Fibroblast of mammary gland (primary cell): ENCODE measurements around the gene P2RX3.
"Not testable (repeated sequence)": the region's sequence is repeated elsewhere in the genome, so short reads cannot be mapped to it uniquely, and the experiment has no call there.

Experiments used
- DNase-seq: peaks from one replicate; pipeline ENCODE4 v3.0.0-alpha.2; 2010; ENCODE audit warnings: low read depth
- H3K4me3 ChIP-seq: 2 replicates; pipeline ENCODE4 v1.5.1; 2011; ENCODE audit warnings: low read depth, mild to moderate bottlenecking, low read length, moderate library complexity; ENCODE audit not compliant: control insufficient read depth
- TF ChIP-seq, protein P1 (sequence below): conservative IDR thresholded peaks from 2 replicates; pipeline ENCODE4 v1.5.1; 2011; ENCODE audit warnings: low read depth, low read length, inconsistent platforms; ENCODE audit not compliant: control insufficient read depth, insufficient read depth

Gene P2RX3

DNA sequence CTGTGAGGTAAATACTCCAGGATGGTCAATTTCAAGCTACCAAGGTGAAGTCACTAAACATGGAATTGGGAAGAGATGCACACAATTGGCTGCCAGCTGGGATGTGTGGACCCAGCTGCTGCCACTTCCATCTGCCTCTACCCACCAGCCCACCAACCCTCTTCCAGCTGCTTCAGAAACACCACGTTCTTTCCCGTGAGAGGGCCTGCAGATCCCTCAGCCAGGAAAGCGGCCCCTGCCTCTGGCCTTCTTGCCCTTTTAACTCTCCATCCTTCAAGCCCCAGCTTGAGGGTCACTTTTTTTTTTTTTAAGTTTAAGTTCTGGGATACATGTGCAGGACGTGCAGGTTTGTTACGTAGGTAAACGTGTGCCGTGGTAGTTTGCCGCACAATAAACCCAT lies 22.8 kb downstream of the P2RX3 start:
- no peak for DNase-seq
- no peak overlapping the region for H3K4me3 ChIP-seq
- TF ChIP-seq, protein P1, sequence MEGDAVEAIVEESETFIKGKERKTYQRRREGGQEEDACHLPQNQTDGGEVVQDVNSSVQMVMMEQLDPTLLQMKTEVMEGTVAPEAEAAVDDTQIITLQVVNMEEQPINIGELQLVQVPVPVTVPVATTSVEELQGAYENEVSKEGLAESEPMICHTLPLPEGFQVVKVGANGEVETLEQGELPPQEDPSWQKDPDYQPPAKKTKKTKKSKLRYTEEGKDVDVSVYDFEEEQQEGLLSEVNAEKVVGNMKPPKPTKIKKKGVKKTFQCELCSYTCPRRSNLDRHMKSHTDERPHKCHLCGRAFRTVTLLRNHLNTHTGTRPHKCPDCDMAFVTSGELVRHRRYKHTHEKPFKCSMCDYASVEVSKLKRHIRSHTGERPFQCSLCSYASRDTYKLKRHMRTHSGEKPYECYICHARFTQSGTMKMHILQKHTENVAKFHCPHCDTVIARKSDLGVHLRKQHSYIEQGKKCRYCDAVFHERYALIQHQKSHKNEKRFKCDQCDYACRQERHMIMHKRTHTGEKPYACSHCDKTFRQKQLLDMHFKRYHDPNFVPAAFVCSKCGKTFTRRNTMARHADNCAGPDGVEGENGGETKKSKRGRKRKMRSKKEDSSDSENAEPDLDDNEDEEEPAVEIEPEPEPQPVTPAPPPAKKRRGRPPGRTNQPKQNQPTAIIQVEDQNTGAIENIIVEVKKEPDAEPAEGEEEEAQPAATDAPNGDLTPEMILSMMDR, result no peak

DNA sequence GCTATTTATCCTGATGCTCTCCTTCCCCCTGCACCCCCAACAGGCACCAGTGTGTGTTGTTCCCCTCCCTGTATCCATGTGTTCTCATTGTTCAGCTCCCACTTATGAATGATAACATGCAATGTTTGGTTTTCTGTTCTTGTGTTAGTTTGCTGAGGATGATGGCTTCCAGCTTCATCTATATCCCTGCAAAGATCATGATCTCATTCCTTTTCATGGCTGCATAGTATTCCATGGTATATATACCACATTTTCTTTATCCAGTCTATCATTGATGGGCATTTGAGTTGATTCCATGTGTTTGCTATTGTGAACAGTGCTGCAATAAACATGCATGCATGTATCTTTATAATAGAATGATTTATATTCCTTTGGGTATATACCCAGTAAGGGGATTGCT lies 23.3 kb downstream of the P2RX3 start:
- not testable (repeated sequence) for DNase-seq, H3K4me3 ChIP-seq

DNA sequence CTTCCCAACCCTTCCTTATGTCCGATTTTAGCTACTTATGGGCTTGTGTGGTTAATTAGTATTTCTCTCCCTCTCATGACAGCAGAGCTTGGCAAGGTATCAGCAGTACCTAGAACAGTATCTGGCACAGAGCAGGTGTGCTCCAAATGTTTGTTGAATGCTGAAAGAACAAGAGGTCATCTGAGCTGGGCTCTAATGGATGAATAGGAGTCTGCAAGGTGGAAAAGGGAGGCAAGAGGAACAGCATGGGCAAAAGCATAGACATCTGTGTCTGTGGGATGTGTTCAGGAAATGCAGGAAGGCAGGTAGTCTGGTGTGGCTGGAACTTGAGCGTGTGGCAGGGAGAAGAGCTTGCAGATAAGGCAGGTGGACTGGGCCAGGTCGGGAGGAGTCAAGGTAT lies 23.8 kb downstream of the P2RX3 start:
- TF ChIP-seq, protein P1, result no peak
- H3K4me3 ChIP-seq, result no peak overlapping the region
- DNase-seq, result no peak

DNA sequence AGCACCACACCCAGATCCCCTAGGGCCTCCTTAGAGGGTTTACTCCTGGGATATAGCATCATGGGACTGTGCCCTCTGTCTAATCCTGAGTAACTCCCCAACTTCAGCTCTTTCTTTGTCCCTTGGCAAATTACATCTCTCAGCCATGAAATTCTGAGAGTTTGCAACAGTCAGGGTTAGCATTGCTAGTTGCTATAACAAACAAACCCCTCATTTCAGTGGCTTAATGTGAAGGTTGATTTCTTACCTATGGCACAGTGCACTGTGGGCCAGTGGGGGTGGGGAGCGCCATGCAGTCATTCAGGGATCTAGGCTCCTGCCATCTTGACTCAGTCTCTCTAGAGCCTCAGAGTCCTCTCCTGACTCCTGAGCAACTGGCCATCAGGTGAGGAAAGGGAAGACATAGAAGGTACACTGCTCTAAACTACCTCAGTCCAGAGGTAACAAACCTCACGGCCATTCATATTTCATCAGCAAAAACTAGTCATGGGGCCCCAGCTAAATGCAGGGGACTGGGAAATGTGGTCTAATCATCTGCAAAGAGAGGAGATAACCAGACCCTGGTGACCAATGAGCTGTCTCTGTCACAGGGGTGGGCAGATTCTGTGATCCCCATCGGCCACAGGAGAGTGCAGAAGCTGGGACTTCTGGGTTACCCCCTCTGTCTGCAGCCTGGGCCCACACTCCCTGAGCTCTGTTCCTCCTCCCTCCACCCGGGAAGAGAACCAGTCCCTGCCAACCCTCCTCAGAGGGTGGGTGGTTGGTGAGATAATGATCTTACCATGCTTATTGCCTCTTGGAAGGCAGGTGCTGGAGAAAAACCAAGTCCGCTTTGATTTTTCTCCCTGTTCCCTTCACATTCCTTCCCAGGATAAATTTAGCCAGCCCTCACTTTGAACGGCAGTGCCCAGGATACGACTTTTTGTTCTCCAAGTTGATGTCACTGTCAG lies 25.3 kb downstream of the P2RX3 start:
- no peak for DNase-seq
- TF ChIP-seq, protein P1, result no peak
- no peak overlapping the region for H3K4me3 ChIP-seq

DNA sequence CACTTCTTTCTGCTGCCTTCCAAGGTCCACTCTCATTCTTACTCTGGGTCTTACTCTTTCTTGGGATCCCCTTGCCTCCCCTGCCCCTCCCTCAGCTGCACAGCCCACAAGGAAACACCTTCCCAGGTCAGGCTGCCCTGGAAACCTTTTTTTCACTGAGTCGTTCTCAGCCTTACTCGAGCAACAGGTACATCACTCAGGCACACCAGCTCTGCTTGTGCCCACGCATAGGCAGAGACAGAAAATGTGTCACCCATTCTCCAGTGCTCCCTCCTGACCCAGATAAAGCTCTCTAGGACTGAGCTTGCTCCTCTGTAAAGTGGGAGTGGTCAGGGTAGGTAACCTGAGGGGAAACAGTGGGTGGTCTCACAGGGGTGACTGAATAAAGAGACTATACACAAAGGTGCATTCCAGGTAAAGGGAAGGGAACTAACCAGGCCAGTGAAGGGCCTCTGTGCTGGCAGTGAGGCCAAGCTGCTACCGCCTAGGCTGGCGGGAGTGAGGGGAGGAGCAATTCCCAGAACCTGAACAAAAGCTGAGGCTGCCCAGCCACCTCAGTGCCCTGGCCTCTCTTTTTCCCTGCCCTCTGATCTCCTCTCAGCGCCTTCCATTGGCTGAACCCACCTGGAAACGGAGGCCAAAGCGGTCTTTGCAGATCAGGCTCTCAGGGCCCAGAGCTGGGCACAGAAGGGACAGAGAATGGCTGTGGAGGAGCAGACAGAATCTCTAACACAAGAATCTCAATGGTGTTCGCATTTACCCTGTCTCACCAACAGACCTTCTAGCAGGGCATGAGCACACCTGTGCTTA lies 26.9 kb downstream of the P2RX3 start:
- H3K4me3 ChIP-seq, result no peak overlapping the region
- no peak for DNase-seq
- TF ChIP-seq, protein P1, result no peak

DNA sequence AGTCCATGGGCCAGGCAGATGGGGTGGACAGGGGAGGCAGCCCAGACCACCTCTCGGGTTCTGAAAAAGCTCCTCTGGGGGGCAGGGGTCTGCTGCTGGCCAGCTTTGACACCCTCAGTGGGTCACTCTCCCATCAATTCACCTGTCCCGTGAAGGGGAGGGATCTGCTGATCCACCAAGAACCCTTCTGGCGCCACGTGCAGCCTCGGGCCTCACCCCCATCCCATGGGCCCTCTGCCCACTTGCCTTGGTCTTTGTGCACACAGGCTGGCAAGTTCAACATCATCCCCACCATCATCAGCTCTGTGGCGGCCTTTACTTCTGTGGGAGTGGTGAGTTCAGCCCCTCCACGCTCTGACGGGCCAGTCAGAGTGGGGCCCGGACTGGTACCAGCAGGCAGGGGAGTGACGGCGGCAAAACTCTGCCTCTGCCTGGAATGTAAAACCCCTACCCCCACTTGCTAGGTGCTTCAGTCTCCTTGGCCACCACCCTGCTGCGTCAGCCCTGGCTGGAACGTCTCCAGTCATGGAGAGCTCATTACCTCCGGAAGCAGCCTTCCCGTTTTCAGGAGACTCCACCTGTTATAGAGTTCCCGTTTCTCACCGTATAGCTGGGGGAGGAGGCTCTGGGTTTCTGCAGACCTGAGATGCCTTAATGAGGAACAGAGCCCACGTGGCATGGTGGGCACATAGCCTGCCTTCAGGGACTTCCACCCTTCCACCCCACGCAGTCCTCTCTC lies 30.1 kb downstream of the P2RX3 start:
- no peak for DNase-seq
- H3K4me3 ChIP-seq, result no peak overlapping the region
- TF ChIP-seq, protein P1, result no peak
